KMS-11 (cell line): ENCODE data around the gene PCSK2.

ENCODE experiments used
- H2AFZ ChIP-seq: fragments of 200-600 bp; sonication (generic); 2 replicates; pipeline ENCODE4 v1.6.1; 2016; ENCODE audit warnings: antibody characterized with exemption, mixed run types, low read depth
- H3K27ac ChIP-seq: fragments of 200-600 bp; sonication (generic); 2 replicates; pipeline ENCODE4 v1.6.1; 2016; ENCODE audit warnings: mild to moderate bottlenecking, mixed run types
- H3K27me3 ChIP-seq: fragments of 200-600 bp; sonication (generic); 2 replicates; pipeline ENCODE4 v1.6.1; 2017; ENCODE audit warnings: mild to moderate bottlenecking, low read depth, mixed run types, moderate library complexity; ENCODE audit not compliant: insufficient read depth
- H3K36me3 ChIP-seq: fragments of 200-600 bp; sonication (generic); 2 replicates; pipeline ENCODE4 v1.6.1; 2017; ENCODE audit warnings: mild to moderate bottlenecking, mixed run types; ENCODE audit not compliant: insufficient read depth
- H3K4me1 ChIP-seq: fragments of 200-600 bp; sonication (generic); 2 replicates; pipeline ENCODE4 v1.6.1; 2016; ENCODE audit warnings: mild to moderate bottlenecking, low read depth, mixed run types; ENCODE audit not compliant: poor library complexity, severe bottlenecking
- H3K4me2 ChIP-seq: fragments of 200-600 bp; sonication (generic); 2 replicates; pipeline ENCODE4 v1.7.0; 2016; ENCODE audit warnings: mild to moderate bottlenecking, mixed run types
- H3K4me3 ChIP-seq: fragments of 200-600 bp; sonication (generic); IDR thresholded peaks from 2 replicates; pipeline ENCODE4 v1.6.1; 2017; ENCODE audit warnings: low read depth, low read length, mixed read lengths; ENCODE audit not compliant: insufficient read depth
- H3K79me2 ChIP-seq: fragments of 200-600 bp; sonication (generic); 2 replicates; pipeline ENCODE4 v1.6.1; 2016; ENCODE audit warnings: low read depth, mixed run types; ENCODE audit not compliant: insufficient read depth
- H3K9ac ChIP-seq: fragments of 200-600 bp; sonication (generic); 2 replicates; pipeline ENCODE4 v1.6.1; 2016; ENCODE audit warnings: mild to moderate bottlenecking, mixed run types
- H4K20me1 ChIP-seq: fragments of 200-600 bp; sonication (generic); 2 replicates; pipeline ENCODE4 v1.6.1; 2016; ENCODE audit warnings: mild to moderate bottlenecking, mixed run types; ENCODE audit not compliant: insufficient read depth
- CTCF ChIP-seq: fragments of 200-600 bp; sonication (generic); conservative IDR thresholded peaks from 2 replicates; pipeline ENCODE4 v1.6.1; 2017; ENCODE audit warnings: low read depth, mild to moderate bottlenecking, antibody characterized with exemption, low read length, moderate library complexity, mixed read lengths

The PCSK2 gene

DNA sequence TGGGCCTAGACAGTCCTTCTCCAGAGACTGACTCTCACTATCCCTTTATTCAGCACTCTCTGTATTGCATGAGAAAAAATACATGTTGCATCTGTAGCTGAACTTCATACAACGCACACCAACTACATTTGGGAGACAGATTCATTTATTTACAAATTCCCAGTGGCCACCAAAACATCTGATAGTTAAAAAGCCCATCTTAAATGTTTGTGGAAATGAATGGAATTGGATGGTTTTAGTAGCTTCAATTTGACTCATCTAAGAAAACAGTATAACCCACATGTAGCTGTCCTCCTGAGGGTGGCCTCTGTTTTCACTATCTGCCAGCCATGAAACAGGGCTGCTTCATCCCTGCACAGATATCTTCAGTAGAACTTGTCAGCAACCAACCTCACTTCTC lies 116.3 kb downstream of the PCSK2 start:
- Histone ChIP-seq H3K36me3 (no peaks in the 10 kb centered on the region), H4K20me1 (no peaks in the 10 kb centered on the region), H3K4me2 (no peak overlapping the region), H3K9ac (no peak overlapping the region), H3K27me3 (no peaks in the 10 kb centered on the region), H3K4me3 (no peak overlapping the region), H3K27ac (no peak overlapping the region), H2AFZ (no peak overlapping the region), H3K4me1 (no peaks in the 10 kb centered on the region), H3K79me2 (no peaks in the 10 kb centered on the region)
- TF ChIP-seq CTCF, result no peak

DNA sequence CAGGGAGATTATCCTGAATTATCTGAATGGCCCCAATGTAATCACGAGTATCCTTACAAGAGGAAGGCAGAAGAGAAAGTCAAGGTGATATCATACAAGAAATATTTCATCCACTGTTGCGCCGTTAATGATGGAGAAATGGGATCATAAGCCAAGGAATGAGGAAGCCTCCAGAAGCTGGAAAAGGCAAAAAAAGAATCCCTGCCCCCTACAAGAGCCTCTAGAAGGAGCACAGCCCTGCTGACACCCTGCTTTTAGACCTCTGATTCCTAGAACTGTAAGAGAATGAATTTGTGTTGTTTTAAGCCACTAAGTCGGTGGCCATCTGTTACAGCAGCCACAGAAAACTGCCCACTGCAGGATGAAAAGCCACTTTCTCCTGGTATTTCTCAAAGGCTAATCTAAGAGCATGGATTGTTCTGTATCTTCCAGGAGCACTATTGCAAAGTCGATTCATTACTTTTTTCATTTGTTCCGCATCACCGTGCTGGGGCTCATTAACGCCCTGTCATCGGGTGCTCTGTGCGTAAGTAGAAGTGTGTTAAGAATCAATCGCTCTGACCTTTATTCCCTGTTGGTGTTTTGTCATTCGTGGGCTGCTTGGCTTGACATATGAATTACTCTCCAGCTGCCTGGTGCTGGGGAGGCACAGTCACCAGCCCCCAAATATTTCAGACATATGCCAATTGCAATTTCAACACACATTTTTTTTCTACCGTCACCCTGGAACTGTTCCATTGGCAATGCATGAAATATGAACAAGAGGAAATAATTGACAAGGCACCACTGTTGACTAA lies 117.0 kb downstream of the PCSK2 start:
- Histone ChIP-seq H3K4me3 (no peak overlapping the region), H3K36me3 (no peaks in the 10 kb centered on the region), H4K20me1 (no peaks in the 10 kb centered on the region), H3K4me1 (no peaks in the 10 kb centered on the region), H2AFZ (no peak overlapping the region), H3K27ac (no peak overlapping the region), H3K4me2 (no peak overlapping the region), H3K27me3 (no peaks in the 10 kb centered on the region), H3K79me2 (no peaks in the 10 kb centered on the region), H3K9ac (no peak overlapping the region)
- no peak for TF ChIP-seq CTCF

- H3K27me3 ChIP-seq, result no peaks in the 10 kb centered on the region
Measured at GRCh38 chr20:17344790-17345189, 118.0 kb downstream of the PCSK2 start.

DNA sequence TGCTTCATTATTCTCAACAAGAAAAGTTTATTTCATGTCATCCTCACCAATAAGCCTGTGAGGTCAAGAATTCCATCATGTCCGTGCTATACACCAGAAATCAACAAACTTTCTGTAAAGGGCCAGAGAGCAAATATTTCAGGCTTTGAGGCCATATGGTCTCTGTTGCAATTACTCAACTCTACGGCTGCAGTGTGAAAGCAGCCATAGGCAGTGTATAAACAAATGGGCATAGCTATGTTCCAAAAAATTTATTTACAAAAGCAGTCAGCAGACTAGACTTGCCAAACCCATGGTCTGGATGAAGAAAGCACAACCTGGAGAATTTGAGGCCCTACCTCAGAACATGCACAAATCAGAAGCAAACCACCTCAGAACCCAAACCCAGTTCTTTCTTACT lies 118.5 kb downstream of the PCSK2 start:
- Histone ChIP-seq H3K4me1 (no peaks in the 10 kb centered on the region), H2AFZ (no peak overlapping the region), H3K4me3 (no peak overlapping the region), H3K27me3 (no peaks in the 10 kb centered on the region), H3K79me2 (no peaks in the 10 kb centered on the region), H3K36me3 (no peaks in the 10 kb centered on the region), H4K20me1 (no peaks in the 10 kb centered on the region), H3K27ac (no peak overlapping the region), H3K4me2 (no peak overlapping the region), H3K9ac (no peak overlapping the region)
- no peak for TF ChIP-seq CTCF

More at GRCh38 chr20:17344790-17345189, 118.0 kb downstream of the PCSK2 start:
- H3K36me3 ChIP-seq, result no peaks in the 10 kb centered on the region
- H3K4me2 ChIP-seq, result no peak overlapping the region
- no peak overlapping the region for H3K4me3 ChIP-seq
- no peaks in the 10 kb centered on the region for H3K79me2 ChIP-seq
- no peak for TF ChIP-seq CTCF
- H3K9ac ChIP-seq, result no peak overlapping the region
- no peaks in the 10 kb centered on the region for H4K20me1 ChIP-seq
- H3K27ac ChIP-seq, result no peak overlapping the region
- H2AFZ ChIP-seq, result no peak overlapping the region
- H3K4me1 ChIP-seq, result no peaks in the 10 kb centered on the region
